Cardiac septum (tissue), 1 donor: Measurements from ENCODE around the gene PRSS36. TPM values are rescaled to one million over a fixed set of nuclear protein-coding genes. Genes with fewer than 3 reads are reported as not detected.

ENCODE experiments used
- total RNA-seq: library from RNA; stranded (reverse); fragmentation: NEBNext Ultra II Directional; extraction: Animal tissue kit (Norgen Biotek cat#: 25700); gene quantifications from one replicate; pipeline ENCODE4 v1.2.1, GENCODE V29; 2021
- donor health status: DM: no; HTN: no; CAD: no.

Gene PRSS36
- total RNA-seq, 1 donor from 2014 or later: 1.1 TPM

Other genes starting within 250 kb of the PRSS36 start
- gene FBXL19, start 226.5 kb downstream of the PRSS36 start, total RNA-seq: 8.0 TPM
- gene ORAI3, start 201.0 kb downstream of the PRSS36 start, total RNA-seq: 9.5 TPM
- 9.6 TPM for gene SETD1A, start 192.3 kb downstream of the PRSS36 start, total RNA-seq
- gene HSD3B7, start 164.9 kb downstream of the PRSS36 start, total RNA-seq: 5.4 TPM
- gene STX1B, start 139.4 kb downstream of the PRSS36 start, total RNA-seq: 1.6 TPM
- 41.1 TPM for gene STX4, start 116.5 kb downstream of the PRSS36 start, total RNA-seq
- 5.9 TPM for gene ZNF668, start 75.8 kb downstream of the PRSS36 start, total RNA-seq
- gene ZNF646, start 75.6 kb downstream of the PRSS36 start, total RNA-seq: 9.6 TPM
- 0.59 TPM for gene PRSS53, start 61.1 kb downstream of the PRSS36 start, total RNA-seq
- gene VKORC1, start 55.3 kb downstream of the PRSS36 start, total RNA-seq: 42.1 TPM
- 56.4 TPM for gene BCKDK, start 41.7 kb downstream of the PRSS36 start, total RNA-seq
- gene KAT8, start 32.4 kb downstream of the PRSS36 start, total RNA-seq: 56.5 TPM
- gene PRSS8, start 14.3 kb downstream of the PRSS36 start, total RNA-seq: not detected
- gene FUS, start 30.1 kb upstream of the PRSS36 start, total RNA-seq: 158 TPM
- 3.2 TPM for gene PYCARD, start 52.7 kb upstream of the PRSS36 start, total RNA-seq
- 2.4 TPM for gene TRIM72, start 64.1 kb upstream of the PRSS36 start, total RNA-seq
- not detected for gene PYDC1, start 67.1 kb upstream of the PRSS36 start, total RNA-seq
- gene ITGAM, start 109.9 kb upstream of the PRSS36 start, total RNA-seq: 4.8 TPM
- gene ITGAX, start 205.1 kb upstream of the PRSS36 start, total RNA-seq: 5.9 TPM
- gene ITGAD, start 243.3 kb upstream of the PRSS36 start, total RNA-seq: not detected